GM21390 (cell line): ENCODE results near the gene TMEM150A.
A peak's percentile ranks its signal among the peaks of the same experiment; 100 is the strongest.
"Not testable (repeated sequence)": the region's sequence is repeated elsewhere in the genome, so short reads cannot be mapped to it uniquely, and the experiment has no call there.

ENCODE experiments used
- ATAC-seq: cut with Tn5 transposase; IDR thresholded peaks from one replicate; pipeline ENCODE4 v1.9.1; 2021; ENCODE audit not compliant: unreplicated experiment

The TMEM150A gene

GRCh38 chr2:85613717-85614515 is 11.4 kb upstream of the TMEM150A start:
- ATAC-seq = no peak

DNA sequence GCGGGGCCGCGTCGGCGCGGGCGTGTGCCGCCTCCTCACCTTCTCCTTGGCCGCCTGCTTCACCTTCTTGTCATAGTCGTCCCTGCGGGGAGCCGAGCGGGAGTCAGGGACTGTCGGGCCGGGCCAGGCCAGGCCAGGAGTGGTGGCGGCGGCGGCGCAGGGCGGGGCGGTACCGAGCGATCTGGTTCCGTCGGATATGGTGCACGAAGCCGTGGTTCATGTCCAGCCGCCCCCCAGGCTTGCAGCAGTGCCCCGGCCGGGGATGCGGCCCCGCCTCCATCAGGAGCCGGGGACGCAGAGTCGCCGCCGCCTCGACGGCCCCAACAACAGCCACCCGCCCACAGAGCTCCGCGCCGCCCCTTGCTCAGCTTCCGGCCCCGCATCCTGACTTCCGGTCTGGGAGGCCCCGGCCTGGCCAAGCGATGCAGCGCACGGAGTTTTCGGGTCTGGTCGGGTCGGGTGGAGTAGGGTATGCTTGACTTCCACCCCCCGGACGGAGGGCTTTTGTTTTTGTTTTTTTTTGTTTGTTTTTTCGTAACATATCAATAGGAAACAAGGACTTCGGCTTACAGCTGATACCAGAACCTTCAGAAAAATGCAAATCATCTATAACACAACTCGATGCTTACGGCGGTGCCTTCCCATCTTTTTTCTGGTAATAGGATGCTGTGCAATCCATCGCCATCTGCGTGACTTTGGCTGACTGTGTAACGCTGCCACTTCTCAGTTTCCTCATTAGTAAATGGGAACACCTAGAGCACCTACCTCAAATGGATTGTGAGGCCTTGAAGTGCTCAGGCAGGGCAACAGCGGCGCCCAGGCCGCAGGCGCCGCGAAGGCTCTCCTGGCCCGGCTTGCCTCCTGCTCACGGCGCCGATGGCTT is 9.4 kb upstream of the TMEM150A start, which contains the start of gene C2orf68:
C2orf68 (minus strand) TSS at position 362 of the 883 bp plus-strand sequence; CDS start at position 280, 82 bp downstream.
- peak; percentile 75 for ATAC-seq

DNA sequence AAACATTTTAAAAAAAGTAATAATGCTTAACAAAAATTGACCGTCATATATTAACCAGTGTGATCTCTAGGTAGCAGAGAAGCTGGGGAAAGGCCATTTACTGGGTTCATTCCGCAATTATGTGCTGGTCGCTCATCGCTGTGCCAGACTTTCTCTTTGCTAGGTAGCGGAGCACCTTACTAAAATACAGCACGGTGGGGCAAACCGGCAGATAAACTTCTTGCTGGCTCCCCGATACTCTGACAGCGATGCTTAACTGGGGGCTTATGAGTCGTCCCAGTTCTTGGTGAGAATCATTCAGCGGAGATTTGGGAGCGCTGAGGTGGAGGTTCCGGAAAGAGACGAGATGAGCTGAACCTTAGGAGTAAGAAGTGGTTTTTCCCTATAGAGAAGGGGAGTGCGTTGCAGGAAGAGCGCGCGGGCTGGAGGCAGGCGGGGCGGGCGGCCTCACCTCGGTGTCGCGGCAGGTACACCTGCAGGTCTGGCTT is 8.8 kb upstream of the TMEM150A start:
- ATAC-seq = peak; percentile 21

DNA sequence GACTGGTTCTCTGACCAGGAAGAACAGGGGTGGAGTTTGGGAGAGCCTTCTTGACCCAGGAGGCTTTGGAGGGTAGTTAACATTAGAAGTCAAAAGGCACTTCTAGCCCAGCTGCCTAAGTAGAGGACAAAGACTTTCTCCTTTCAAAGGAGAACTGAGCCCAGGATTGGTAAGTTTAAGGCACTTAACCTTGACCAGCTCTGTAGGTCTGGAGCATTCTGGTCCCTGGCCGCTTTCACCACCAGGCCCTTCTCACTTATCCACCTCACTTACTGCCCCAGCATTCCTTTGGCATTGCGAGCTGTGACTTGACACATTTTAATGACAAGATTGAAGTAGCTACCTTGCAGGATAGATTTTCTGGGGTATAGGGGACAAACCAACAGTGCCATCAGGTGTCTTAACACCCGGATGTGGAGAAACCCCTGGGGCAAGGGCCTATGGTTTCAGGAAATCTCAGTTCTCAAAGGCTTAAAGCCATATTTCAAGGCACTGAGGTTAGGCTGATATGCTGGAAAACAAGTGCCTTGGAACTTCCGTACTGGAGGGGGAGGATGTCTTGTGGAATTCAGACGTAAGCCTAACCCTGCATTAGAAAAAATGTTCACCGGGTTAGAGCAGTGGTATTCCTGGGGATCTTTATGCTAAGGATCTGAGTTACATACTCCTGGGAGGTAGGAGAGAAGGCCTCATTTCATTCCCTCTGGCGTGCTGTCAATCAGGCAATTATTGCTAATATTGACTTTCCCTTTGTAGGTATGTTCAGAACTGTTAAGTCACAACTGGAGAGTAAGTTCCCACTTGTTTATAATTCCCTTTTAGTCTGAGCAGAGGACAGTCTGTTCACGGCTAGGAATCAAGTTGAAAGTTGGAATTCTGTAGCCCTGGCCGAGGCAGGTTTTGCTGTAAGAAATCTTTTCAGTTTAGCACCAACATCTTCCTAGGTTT is 5.0 kb upstream of the TMEM150A start:
- no peak for ATAC-seq

- ATAC-seq = no peak
Measured at GRCh38 chr2:85606116-85606455, 3.6 kb upstream of the TMEM150A start.

DNA sequence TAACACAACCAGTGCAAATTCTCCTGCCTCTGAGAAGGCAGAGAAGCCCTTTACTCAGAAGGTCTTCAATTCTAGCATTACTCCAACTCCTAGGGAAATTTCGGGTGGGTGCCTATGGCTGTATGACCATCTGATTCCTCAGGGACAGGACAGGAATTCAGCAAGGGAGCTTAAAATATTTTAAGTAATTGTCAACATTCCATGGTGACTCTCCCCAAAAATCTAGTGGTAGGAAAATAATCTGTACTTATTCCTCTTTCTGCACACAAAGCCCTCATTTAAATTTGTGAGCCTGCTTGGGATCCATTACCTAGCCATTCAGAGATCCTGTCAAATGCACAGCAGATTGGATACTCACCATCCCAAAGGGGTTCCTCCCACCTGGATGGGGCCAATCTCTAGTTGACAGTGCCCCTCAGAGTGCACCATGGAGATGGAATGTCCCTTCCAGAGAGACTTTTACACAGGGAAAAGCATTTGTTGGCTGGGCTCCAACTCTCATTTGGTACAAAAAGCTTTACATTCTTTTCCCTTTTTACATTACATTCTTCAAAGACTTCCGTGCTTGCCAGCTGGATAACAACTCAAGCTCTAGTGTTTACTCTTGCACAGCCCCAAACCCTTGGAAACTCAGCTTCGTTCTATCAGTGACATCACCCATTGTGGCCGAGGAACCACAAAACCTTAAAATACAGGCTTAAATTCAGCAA is 3.1 kb upstream of the TMEM150A start:
- ATAC-seq = no peak

DNA sequence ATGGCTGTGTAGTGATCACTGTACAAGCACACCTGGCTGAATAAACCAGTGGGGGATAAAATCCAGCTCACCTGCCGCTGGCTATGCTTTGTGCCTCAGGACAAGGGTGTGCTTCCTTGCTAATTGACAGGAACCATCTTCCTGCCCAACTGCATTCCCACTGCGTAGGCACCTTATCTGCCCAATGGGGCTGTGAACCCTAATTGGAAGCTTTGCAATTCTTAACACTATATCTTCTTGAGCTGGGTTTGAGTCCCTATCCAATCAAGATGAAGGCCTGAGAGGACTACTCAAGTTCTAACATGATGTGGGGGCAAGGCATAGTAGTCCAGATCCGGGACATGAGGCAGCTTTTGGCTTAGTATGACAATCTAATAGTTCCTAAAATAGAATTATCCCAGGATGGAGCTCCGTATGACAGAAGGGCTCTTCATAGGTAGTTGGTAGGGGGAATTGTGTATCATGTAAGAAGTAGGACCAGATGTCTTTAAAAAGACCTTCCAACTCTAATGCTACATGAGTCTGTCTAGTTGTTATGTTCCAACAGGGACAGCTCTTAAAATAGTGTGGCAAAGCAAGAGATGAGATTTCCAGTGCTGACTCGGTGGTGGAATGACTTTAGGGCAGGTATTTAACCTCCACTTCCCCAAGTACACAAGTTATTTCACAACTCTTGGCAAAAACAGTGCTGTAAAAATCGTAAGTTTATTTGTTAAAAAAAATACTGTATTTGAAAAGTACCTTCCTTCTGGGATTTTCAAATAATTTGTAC is 2.3 kb upstream of the TMEM150A start:
- ATAC-seq = no peak

DNA sequence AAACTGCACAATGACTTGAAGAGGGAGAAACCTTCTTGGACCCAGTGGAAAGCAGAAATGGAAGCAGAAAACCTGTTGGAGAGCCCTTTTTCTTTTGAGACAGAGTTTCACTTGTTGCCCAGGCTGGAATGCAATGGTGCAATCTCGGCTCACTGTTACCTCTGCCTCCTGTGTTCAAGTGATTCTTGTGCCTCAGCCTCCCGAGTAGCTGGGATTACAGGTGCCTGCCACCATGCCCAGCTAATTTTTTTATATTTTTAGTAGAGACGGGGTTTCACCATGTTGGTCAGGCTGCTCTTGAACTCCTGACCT is 1.6 kb upstream of the TMEM150A start:
- ATAC-seq = not testable (repeated sequence)

DNA sequence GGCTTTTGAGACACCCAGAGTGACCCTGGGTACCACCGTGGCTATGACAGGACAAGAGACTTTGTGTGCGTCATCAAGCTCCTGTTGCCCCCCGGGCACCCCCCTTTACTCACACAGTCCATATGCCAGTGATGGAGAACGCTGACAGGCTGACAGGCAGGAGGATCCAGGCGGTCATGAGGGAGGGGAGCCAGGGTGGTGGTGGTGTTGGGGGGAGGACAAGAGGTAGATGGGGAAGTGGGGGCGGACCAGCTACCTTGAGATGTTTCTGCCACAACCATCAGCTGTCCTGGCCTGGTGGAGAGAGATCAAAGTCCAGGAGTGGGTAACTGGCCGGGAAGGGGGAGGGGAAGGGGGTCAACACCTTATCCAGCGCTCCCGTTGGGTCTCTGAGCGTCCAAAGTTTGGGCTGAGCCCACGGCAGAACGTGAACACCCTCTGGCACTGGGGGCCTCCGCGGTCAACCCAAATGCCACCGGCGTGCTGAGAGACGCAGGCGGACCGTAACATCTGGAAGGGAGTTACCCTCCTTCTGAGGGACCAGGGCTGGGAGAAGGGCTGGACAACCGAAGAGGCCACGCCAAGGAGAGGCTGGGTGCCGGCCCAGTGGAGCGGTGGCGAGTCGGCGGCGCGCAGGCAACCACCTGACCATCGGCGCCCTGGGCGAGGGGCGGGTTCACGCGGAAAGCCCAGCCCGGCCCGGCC is 575 bp downstream of the TMEM150A start:
- ATAC-seq = peak; percentile 32

DNA sequence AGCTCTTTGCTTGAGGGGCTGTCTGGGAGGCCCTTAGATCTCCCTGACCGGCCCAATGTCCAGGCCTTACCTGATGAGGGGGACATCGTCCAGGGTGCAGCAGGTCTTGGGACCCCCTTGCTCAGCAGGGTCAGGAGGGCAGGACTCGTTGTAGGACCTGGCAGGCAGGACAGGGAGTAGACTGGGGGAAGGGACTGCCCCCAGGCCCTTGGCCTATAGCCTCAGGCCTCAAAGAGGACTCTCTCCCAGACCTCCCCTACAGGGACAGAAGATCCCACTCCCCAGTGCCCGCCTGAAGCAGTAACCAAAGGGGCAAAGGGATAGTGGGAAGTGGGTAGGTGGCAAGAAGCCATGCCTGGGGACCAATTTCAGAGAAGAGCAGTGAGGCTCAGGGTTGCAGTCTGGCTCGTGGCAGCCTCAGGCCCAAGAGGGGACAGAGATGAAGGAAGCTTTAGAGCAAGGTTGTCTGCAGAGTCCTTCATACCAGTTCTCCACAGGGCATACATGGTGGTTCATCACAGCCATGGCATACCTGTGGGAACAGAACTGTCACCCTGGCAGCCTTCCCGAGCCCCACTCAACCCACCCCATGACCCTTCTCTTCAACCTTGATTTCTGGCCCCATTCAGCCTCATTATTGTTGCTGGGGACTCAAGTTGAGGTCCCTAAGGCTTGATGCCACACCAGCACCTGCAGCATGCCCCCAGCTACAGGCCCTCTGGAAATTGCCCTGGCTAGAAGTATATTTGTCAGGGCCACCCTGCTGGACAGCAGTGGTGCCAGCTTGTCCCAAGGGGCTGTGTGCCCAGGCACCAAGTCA is 1.3 kb downstream of the TMEM150A start:
- ATAC-seq = no peak

GRCh38 chr2:85600235-85600575 is 2.3 kb downstream of the TMEM150A start:
- ATAC-seq = no peak

- no peak for ATAC-seq
Measured at GRCh38 chr2:85599468-85600234, 2.8 kb downstream of the TMEM150A start.

GRCh38 chr2:85598594-85599340 is 3.7 kb downstream of the TMEM150A start:
- no peak for ATAC-seq

- ATAC-seq = no peak
Measured at GRCh38 chr2:85597241-85597640, 5.3 kb downstream of the TMEM150A start.

DNA sequence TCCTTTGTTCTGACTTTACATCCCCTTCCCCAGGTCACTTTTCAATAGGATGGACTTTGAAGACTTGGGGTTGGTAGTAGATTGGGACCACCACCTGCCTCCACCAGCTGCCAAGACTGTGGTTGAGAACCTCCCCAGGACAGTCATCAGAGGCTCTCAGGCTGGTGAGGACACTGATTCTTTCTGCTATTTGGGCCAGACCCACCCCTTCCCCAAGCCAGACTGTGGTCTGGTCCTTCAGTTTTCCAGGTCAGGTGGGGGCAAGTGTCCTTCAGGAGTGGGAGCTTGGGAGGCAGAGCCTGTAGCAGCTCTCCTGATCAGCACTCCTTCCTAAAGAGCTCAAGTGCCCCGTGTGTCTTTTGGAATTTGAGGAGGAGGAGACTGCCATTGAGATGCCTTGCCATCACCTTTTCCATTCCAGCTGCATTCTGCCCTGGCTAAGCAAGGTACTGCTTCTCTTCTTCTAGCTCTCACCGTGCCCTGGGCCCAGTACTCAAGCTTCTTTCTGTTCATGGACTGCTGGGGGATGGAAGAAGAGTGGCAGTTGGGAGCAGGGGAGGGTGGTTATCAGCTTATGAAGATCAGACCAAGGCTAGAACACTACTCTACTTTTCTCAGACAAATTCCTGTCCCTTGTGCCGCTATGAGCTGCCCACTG is 5.9 kb downstream of the TMEM150A start:
- no peak for ATAC-seq

DNA sequence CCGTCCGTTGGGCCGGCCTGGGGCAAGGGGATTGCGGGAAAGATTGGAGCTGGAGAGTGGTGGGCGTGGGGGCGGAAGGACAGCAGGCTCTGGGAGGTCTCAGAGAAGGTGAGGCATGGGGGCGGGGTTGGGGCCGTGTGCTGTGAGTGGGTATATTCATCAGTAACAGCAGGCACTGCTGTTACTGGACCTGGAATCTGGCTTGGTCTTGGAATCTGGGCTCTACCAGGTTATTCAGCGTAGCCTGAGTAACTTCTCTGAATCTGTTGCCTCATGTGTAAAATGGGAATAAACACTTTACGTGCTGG is 6.5 kb downstream of the TMEM150A start:
- no peak for ATAC-seq
